Liver (tissue), 9 donors: ENCODE measurements around the gene ARNT2. TPM values are rescaled to one million over a fixed set of nuclear protein-coding genes. Genes with fewer than 3 reads are reported as not detected.

Experiments
- DNase-seq: peaks from one replicate; pipeline ENCODE4 v3.0.0-alpha.2; 2017; ENCODE audit warnings: low spot score
- H3K27ac ChIP-seq, 2 donors: one replicate each; pipeline ENCODE4 v1.7.0; 2013; ENCODE audit warnings: inconsistent platforms in 2 of 2, low read length in 2 of 2, control low read depth in 1 of 2, low read depth in 1 of 2, mild to moderate bottlenecking in 1 of 2
- H3K27me3 ChIP-seq, 4 donors: one replicate each; pipeline versions ENCODE4 v1.6.1 to v1.7.0; 2013; ENCODE audit warnings: low read length in 3 of 4, inconsistent platforms in 1 of 4, mild to moderate bottlenecking in 1 of 4, moderate library complexity in 1 of 4; ENCODE audit not compliant: control insufficient read depth in 4 of 4, insufficient read depth in 4 of 4
- H3K36me3 ChIP-seq, 4 donors: one replicate each; pipeline versions ENCODE4 v1.6.1 to v1.7.0; 2013; ENCODE audit warnings: low read length in 3 of 4, mild to moderate bottlenecking in 3 of 4, low read depth in 1 of 4, moderate library complexity in 1 of 4; ENCODE audit not compliant: control insufficient read depth in 4 of 4, insufficient read depth in 3 of 4
- H3K4me1 ChIP-seq, 4 donors: one replicate each; pipeline versions ENCODE4 v1.6.1 to v1.7.0; 2013; ENCODE audit warnings: low read length in 3 of 4, mild to moderate bottlenecking in 3 of 4, moderate library complexity in 1 of 4; ENCODE audit not compliant: control insufficient read depth in 4 of 4, insufficient read depth in 4 of 4
- H3K4me3 ChIP-seq, 3 donors: one replicate each; pipeline versions ENCODE4 v1.6.1 to v1.7.0; 2013; ENCODE audit warnings: low read length in 3 of 3, control low read depth in 1 of 3, low read depth in 1 of 3, mild to moderate bottlenecking in 1 of 3
- H3K9ac ChIP-seq, 2 donors: one replicate each; pipeline ENCODE4 v1.7.0; 2013; ENCODE audit warnings: low read length in 2 of 2, mild to moderate bottlenecking in 2 of 2, moderate library complexity in 2 of 2, control low read depth in 1 of 2, low read depth in 1 of 2
- H3K9me3 ChIP-seq, 4 donors: one replicate each; pipeline versions ENCODE4 v1.6.1 to v1.7.0; 2013; ENCODE audit warnings: low read length in 3 of 4; ENCODE audit not compliant: control insufficient read depth in 4 of 4
- ATF3 ChIP-seq: IDR thresholded peaks from 2 replicates; pipeline ENCODE4 v1.6.1; 2016; ENCODE audit warnings: antibody characterized with exemption
- CTCF ChIP-seq: fragments of 150-350 bp; IDR thresholded peaks from 2 replicates; pipeline ENCODE4 v1.5.1; 2017; ENCODE audit warnings: improper control_type of control experiment, low read depth, low read length; ENCODE audit not compliant: missing input control
- EGR1 ChIP-seq, 2 donors: IDR thresholded peaks; 2 replicates each; pipeline ENCODE4 v1.6.1; 2016 to 2018; ENCODE audit warnings: antibody characterized with exemption in 2 of 2, low read depth in 2 of 2
- FOXA1 ChIP-seq: IDR thresholded peaks from 2 replicates; pipeline ENCODE4 v1.6.1; 2016; ENCODE audit warnings: antibody characterized with exemption
- FOXA2 ChIP-seq: IDR thresholded peaks from 2 replicates; pipeline ENCODE4 v1.6.1; 2016; ENCODE audit warnings: antibody characterized with exemption
- GABPA ChIP-seq, 2 donors: IDR thresholded peaks in 1 of 2; conservative IDR thresholded peaks in 1 of 2; 2 replicates each; pipeline ENCODE4 v1.6.1; 2016; ENCODE audit warnings: antibody characterized with exemption in 2 of 2, mild to moderate bottlenecking in 1 of 2, moderate library complexity in 1 of 2
- HNF4A ChIP-seq, 2 donors: conservative IDR thresholded peaks; 2 replicates each; pipeline ENCODE4 v1.6.1; 2016; ENCODE audit warnings: antibody characterized with exemption in 2 of 2, mild to moderate bottlenecking in 2 of 2
- HNF4G ChIP-seq: IDR thresholded peaks from 2 replicates; pipeline ENCODE4 v1.6.1; 2016; ENCODE audit warnings: antibody characterized with exemption
- JUND ChIP-seq, 2 donors: IDR thresholded peaks; 2 replicates each; pipeline ENCODE4 v1.6.1; 2016; ENCODE audit warnings: antibody characterized with exemption in 2 of 2
- MAX ChIP-seq: IDR thresholded peaks from 2 replicates; pipeline ENCODE4 v1.6.1; 2016; ENCODE audit warnings: antibody characterized with exemption
- NR2F2 ChIP-seq: IDR thresholded peaks from 2 replicates; pipeline ENCODE4 v1.6.1; 2016; ENCODE audit warnings: antibody characterized with exemption
- RAD21 ChIP-seq, 2 donors: IDR thresholded peaks; 2 replicates each; pipeline ENCODE4 v1.6.1; 2016; ENCODE audit warnings: antibody characterized with exemption in 2 of 2, mild to moderate bottlenecking in 2 of 2
- REST ChIP-seq: IDR thresholded peaks from 2 replicates; pipeline ENCODE4 v1.6.1; 2016; ENCODE audit warnings: antibody characterized with exemption, mild to moderate bottlenecking
- RXRA ChIP-seq, 2 donors: IDR thresholded peaks; 2 replicates each; pipeline ENCODE4 v1.6.1; 2017 to 2018; ENCODE audit warnings: antibody characterized with exemption in 2 of 2, mild to moderate bottlenecking in 1 of 2
- SP1 ChIP-seq: IDR thresholded peaks from 2 replicates; pipeline ENCODE4 v1.6.1; 2018; ENCODE audit warnings: antibody characterized with exemption, mild to moderate bottlenecking
- TAF1 ChIP-seq: conservative IDR thresholded peaks from 2 replicates; pipeline ENCODE4 v1.6.1; 2016; ENCODE audit warnings: antibody characterized with exemption, mild to moderate bottlenecking
- YY1 ChIP-seq: IDR thresholded peaks from 2 replicates; pipeline ENCODE4 v1.6.1; 2016; ENCODE audit warnings: antibody characterized with exemption, mild to moderate bottlenecking
- ZBTB33 ChIP-seq: IDR thresholded peaks from 2 replicates; pipeline ENCODE4 v1.6.1; 2016; ENCODE audit warnings: antibody characterized with exemption
- WGBS: extraction: QIAGEN DNeasy Blood & Tissue Kit; methylation state at CpG from one replicate; pipeline ENCODE4 v1.1.7; 2013; 5-methylcytosine and 5-hydroxymethylcytosine counted together
- polyA plus RNA-seq, 2 donors: library from polyadenylated mRNA; stranded (reverse) in 1 of 2; unstranded in 1 of 2; fragments of 200-250 nt in 1 of 2; fragments of >200 nt in 1 of 2; fragmentation: Nextera tagmentation in 1 of 2; extraction: Ambion mirVana in 1 of 2; gene quantifications; one replicate each; pipeline versions ENCODE4 v1.2.1 to v1.2.3, GENCODE V29; 2013 to 2015
- total RNA-seq, 2 donors: library from RNA; depleted of rRNA; stranded (reverse); fragments of >200 nt; gene quantifications; one replicate each; pipeline ENCODE4 v1.2.3, GENCODE V29; 2014
- donor health status: healthy.
- donor health status: healthy.
- donor health status: healthy.
- donor health status: healthy.
- donor health status: healthy.

The ARNT2 gene
- total and polyA plus RNA-seq, 4 donors = 0.17 to 0.92 (median 0.54) TPM

GRCh38 chr15:80396096-80396495, 8.1 kb upstream of the ARNT2 start:
- no peaks in the 10 kb centered on the region for H3K36me3 ChIP-seq
- 68% methylated on average over 7 of the region's 7 CpGs for WGBS
- H3K4me1 ChIP-seq = no peaks in the 10 kb centered on the region
- peaks cover 0 to 10% (median 0%) of the 10 kb centered on the region in 4 donors for H3K27me3 ChIP-seq
- H3K27ac ChIP-seq = no peak overlapping the region
- H3K4me3 ChIP-seq = no peak overlapping the region
- TF ChIP-seq ATF3 (no peak), RAD21 (IDR thresholded peaks at IDR 0.05) (no peak), ZBTB33 (no peak), FOXA1 (no peak), HNF4A (conservative IDR thresholded peaks at IDR 0.05) (no peak), TAF1 (no peak), GABPA (IDR thresholded peaks at IDR 0.05 in 1 of 2, conservative IDR thresholded peaks at IDR 0.05 in 1 of 2) (no peak), NR2F2 (no peak), YY1 (no peak), HNF4G (no peak), RXRA (IDR thresholded peaks at IDR 0.05) (no peak), JUND (IDR thresholded peaks at IDR 0.05) (no peak), MAX (no peak), CTCF (no peak), FOXA2 (no peak), EGR1 (IDR thresholded peaks at IDR 0.05; ENCODE audit: low read depth in 2 of 2) (no peak), REST (no peak), SP1 (no peak)
- DNase-seq = no peak
- H3K9me3 ChIP-seq = no peaks in the 10 kb centered on the region
- no peak overlapping the region for H3K9ac ChIP-seq
